ENCODE results near the gene KCNG4. TPM values are rescaled to one million over a fixed set of nuclear protein-coding genes. Genes with fewer than 3 reads are reported as not detected.

KCNG4 gene
- total and polyA plus RNA-seq, 2 donors from 2014 or later, result not detected

- Histone ChIP-seq H3K36me3 (ENCODE audit: control insufficient read depth in 2 of 3, insufficient read depth in 3 of 3, low read length in 3 of 3) (no peaks in the 10 kb centered on the region), H3K9ac (ENCODE audit: low read length in 3 of 3) (no peak overlapping the region), H3K27me3 (ENCODE audit: control insufficient read depth, insufficient read depth, low read length) (no peaks in the 10 kb centered on the region), H3K4me1 (ENCODE audit: control insufficient read depth in 2 of 3, insufficient read depth in 2 of 3, low read depth in 1 of 3, low read length in 3 of 3) (no peaks in the 10 kb centered on the region), H3K9me3 (ENCODE audit: control insufficient read depth in 2 of 3, insufficient read depth in 1 of 3, low read length in 3 of 3) (no peaks in the 10 kb centered on the region), H3K4me3 (ENCODE audit: low read length in 3 of 3) (no peak overlapping the region), H3K27ac (ENCODE audit: low read depth in 2 of 2, low read length in 2 of 2) (peak overlapping the region in 1 of 2 donors; percentile 36)
- no peak for FAIRE-seq
- DNase-seq, result peak in 1 of 5 donors; percentile 35
- intact Hi-C loops (cut with DNase I), result no loop called here
- TF ChIP-seq CTCF (IDR thresholded peaks at IDR 0.05; ENCODE audit: borderline replicate concordance, extremely low read depth, insufficient read depth), result no peak
Measured at GRCh38 chr16:84234321-84235241, 5.2 kb downstream of the KCNG4 start.

DNA sequence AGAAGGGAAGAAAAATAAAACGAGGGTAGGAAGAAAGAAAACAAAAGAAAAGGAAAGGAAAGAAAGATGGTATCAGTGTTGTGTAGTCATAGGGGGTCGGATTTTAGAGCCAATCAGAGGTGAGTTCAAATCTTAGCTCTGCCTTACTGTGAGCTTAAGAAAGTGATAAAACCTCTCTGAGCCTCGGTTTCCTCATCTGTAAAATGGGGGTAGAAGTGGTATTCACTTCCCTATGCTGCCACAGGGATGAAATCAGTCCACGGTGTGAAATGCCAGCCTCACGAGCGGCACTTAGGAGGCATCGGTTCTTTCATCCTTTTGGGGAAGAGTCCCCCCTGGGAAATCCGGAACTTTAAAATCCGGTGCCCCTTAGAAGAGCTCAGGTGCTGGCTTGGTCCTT, 6.1 kb downstream of the KCNG4 start:
- no peak for TF ChIP-seq CTCF (IDR thresholded peaks at IDR 0.05; ENCODE audit: borderline replicate concordance, extremely low read depth, insufficient read depth)
- DNase-seq (no peak), FAIRE-seq (no peak)
- no peak overlapping the region for H3K9ac ChIP-seq (ENCODE audit: low read length in 3 of 3)
- intact Hi-C loops (cut with DNase I), result no loop called here
- H3K9me3 ChIP-seq (ENCODE audit: control insufficient read depth in 2 of 3, insufficient read depth in 1 of 3, low read length in 3 of 3), result no peaks in the 10 kb centered on the region
- no peak overlapping the region for H3K27ac ChIP-seq (ENCODE audit: low read depth in 2 of 2, low read length in 2 of 2)
- H3K27me3 ChIP-seq (ENCODE audit: control insufficient read depth, insufficient read depth, low read length), result no peaks in the 10 kb centered on the region
- no peaks in the 10 kb centered on the region for H3K36me3 ChIP-seq (ENCODE audit: control insufficient read depth in 2 of 3, insufficient read depth in 3 of 3, low read length in 3 of 3)
- H3K4me1 ChIP-seq (ENCODE audit: control insufficient read depth in 2 of 3, insufficient read depth in 2 of 3, low read depth in 1 of 3, low read length in 3 of 3), result no peaks in the 10 kb centered on the region
- no peak overlapping the region for H3K4me3 ChIP-seq (ENCODE audit: low read length in 3 of 3)

- Histone ChIP-seq H3K4me1 (ENCODE audit: control insufficient read depth in 2 of 3, insufficient read depth in 2 of 3, low read depth in 1 of 3, low read length in 3 of 3) (peaks cover 0 to 3% (median 0%) of the 10 kb centered on the region in 3 donors), H3K9me3 (ENCODE audit: control insufficient read depth in 2 of 3, insufficient read depth in 1 of 3, low read length in 3 of 3) (no peaks in the 10 kb centered on the region), H3K27ac (ENCODE audit: low read depth in 2 of 2, low read length in 2 of 2) (no peak overlapping the region), H3K9ac (ENCODE audit: low read length in 3 of 3) (no peak overlapping the region), H3K36me3 (ENCODE audit: control insufficient read depth in 2 of 3, insufficient read depth in 3 of 3, low read length in 3 of 3) (no peaks in the 10 kb centered on the region), H3K4me3 (ENCODE audit: low read length in 3 of 3) (no peak overlapping the region), H3K27me3 (ENCODE audit: control insufficient read depth, insufficient read depth, low read length) (no peaks in the 10 kb centered on the region)
- FAIRE-seq (no peak), DNase-seq (no peak)
- intact Hi-C loops (cut with DNase I), result no loop called here
- TF ChIP-seq CTCF (IDR thresholded peaks at IDR 0.05; ENCODE audit: borderline replicate concordance, extremely low read depth, insufficient read depth), result no peak
Measured at GRCh38 chr16:84232969-84233368, 6.8 kb downstream of the KCNG4 start.
